A549 (cell line): ENCODE measurements around the gene IFNA17. TPM values are rescaled to one million over a fixed set of nuclear protein-coding genes. Genes with fewer than 3 reads are reported as not detected.
"Not testable (repeated sequence)": the region's sequence is repeated elsewhere in the genome, so short reads cannot be mapped to it uniquely, and the experiment has no call there.

Experiments used
- ATAC-seq, 2 experiments: fragments of 200-7000 bp in 1 of 2; fragments of >200 bp in 1 of 2; cut with Nextera tagmentation in 1 of 2; cut with Tn5 transposase in 1 of 2; 3 replicates each; pipeline versions ENCODE4 v1.8.0 to v1.9.1; 2018 to 2020; ENCODE audit warnings: mild to moderate bottlenecking in 1 of 2, moderate library complexity in 1 of 2
- CTCF ChIA-PET: fragments of 300-600 bp; sonication (Branson Sonifier 250); formaldehyde crosslinking; extraction: SDS; loops from one replicate; lab custom pipeline; 2021; ENCODE audit warnings: antibody characterized with exemption, inconsistent platforms; lab: Yijun Ruan, JAX
- POLR2A ChIA-PET: fragments of 350-600 bp; formaldehyde crosslinking; extraction: SDS; loops from one replicate; lab custom pipeline; 2021; ENCODE audit warnings: antibody characterized with exemption, inconsistent platforms; lab: Yijun Ruan, JAX
- DNase-seq, 2 experiments: peaks; one replicate each; pipeline versions ENCODE4 v3.0.0 to v3.0.0-alpha.2; 2011 to 2016; ENCODE audit warnings: low read depth in 1 of 2, low spot score in 1 of 2
- FAIRE-seq: peaks from 2 replicates; lab custom pipeline; 2011; peaks lifted over from hg19 to GRCh38; lab: Jason Lieb, UNC
- H3K27ac ChIP-seq, 2 experiments: fragments of >200 bp; sonication (Bioruptor Twin); formaldehyde crosslinking; 3 replicates each; pipeline ENCODE4 v1.5.1; 2016 to 2017
- H3K4me1 ChIP-seq: fragments of >200 bp; sonication (Bioruptor Twin); formaldehyde crosslinking; 3 replicates; pipeline ENCODE4 v1.6.1; 2016
- H3K4me2 ChIP-seq: fragments of >200 bp; sonication (Bioruptor Twin); formaldehyde crosslinking; 3 replicates; pipeline ENCODE4 v1.6.1; 2016
- H3K4me3 ChIP-seq: fragments of >200 bp; sonication (Bioruptor Twin); formaldehyde crosslinking; 3 replicates; pipeline ENCODE4 v1.5.1; 2016
- H3K9me3 ChIP-seq: fragments of >200 bp; sonication (Bioruptor Twin); formaldehyde crosslinking; 3 replicates; pipeline ENCODE4 v1.6.1; 2016
- BHLHE40 ChIP-seq: IDR thresholded peaks from 2 replicates; pipeline ENCODE4 v1.6.1; 2012; ENCODE audit warnings: low read depth, low read length, inconsistent platforms
- CEBPB ChIP-seq, 2 experiments: fragments of >200 bp in 1 of 2; sonication (Bioruptor Twin) in 1 of 2; formaldehyde crosslinking in 1 of 2; IDR thresholded peaks; 2 replicates each; pipeline ENCODE4 v1.6.1; 2012 to 2016
- CHD2 ChIP-seq: fragments of 150-350 bp; IDR thresholded peaks from 2 replicates; pipeline ENCODE4 v1.6.1; 2014; ENCODE audit warnings: low read length; ENCODE audit not compliant: partially characterized antibody
- EHF ChIP-seq: fragments of 250-450 bp; sonication (Bioruptor Pico); IDR thresholded peaks from 2 replicates; pipeline ENCODE4 v1.5.0; 2020; ENCODE audit warnings: mild to moderate bottlenecking
- EHMT2 ChIP-seq: fragments of 200-600 bp; sonication (generic); IDR thresholded peaks from 2 replicates; pipeline ENCODE4 v1.6.1; 2016; ENCODE audit warnings: antibody characterized with exemption, low read depth, mild to moderate bottlenecking, moderate library complexity
- FOXS1 ChIP-seq: fragments of 250-450 bp; sonication (Bioruptor Pico); IDR thresholded peaks from 2 replicates; pipeline ENCODE4 v1.5.0; 2020; ENCODE audit warnings: mild to moderate bottlenecking, moderate library complexity
- HOXA7 ChIP-seq: fragments of 250-450 bp; sonication (Bioruptor Pico); IDR thresholded peaks from 2 replicates; pipeline ENCODE4 v1.5.0; 2020; ENCODE audit warnings: mild to moderate bottlenecking, moderate library complexity
- JUNB ChIP-seq: fragments of >200 bp; sonication (Bioruptor Twin); formaldehyde crosslinking; IDR thresholded peaks from 2 replicates; pipeline ENCODE4 v1.6.1; 2016
- KDM5A ChIP-seq: fragments of 200-600 bp; sonication (generic); IDR thresholded peaks from 2 replicates; pipeline ENCODE4 v1.6.1; 2016; ENCODE audit warnings: antibody characterized with exemption, mild to moderate bottlenecking
- POLR2A ChIP-seq: IDR thresholded peaks from 2 replicates; pipeline ENCODE4 v1.6.1; 2012; ENCODE audit warnings: mild to moderate bottlenecking, low read length
- RAD21 ChIP-seq, 2 experiments: fragments of >200 bp in 1 of 2; sonication (Bioruptor Twin) in 1 of 2; formaldehyde crosslinking in 1 of 2; IDR thresholded peaks in 1 of 2; conservative IDR thresholded peaks in 1 of 2; 2 replicates in 1 of 2; 3 replicates in 1 of 2; pipeline ENCODE4 v1.6.1; 2012 to 2018; ENCODE audit warnings: inconsistent platforms in 1 of 2
- RARB ChIP-seq: fragments of 250-450 bp; sonication (Bioruptor Pico); IDR thresholded peaks from 2 replicates; pipeline ENCODE4 v1.8.0; 2021; ENCODE audit warnings: mild to moderate bottlenecking, moderate library complexity
- RCOR1 ChIP-seq: fragments of 150-350 bp; IDR thresholded peaks from 2 replicates; pipeline ENCODE4 v1.6.1; 2014; ENCODE audit warnings: antibody characterized with exemption, low read length, low read depth
- RNF2 ChIP-seq: fragments of 200-600 bp; sonication (generic); IDR thresholded peaks from 2 replicates; pipeline ENCODE4 v1.6.1; 2016; ENCODE audit warnings: low read depth, mild to moderate bottlenecking, antibody characterized with exemption, moderate library complexity, borderline replicate concordance
- SMC3 ChIP-seq: fragments of >200 bp; sonication (Bioruptor Twin); formaldehyde crosslinking; IDR thresholded peaks from 3 replicates; pipeline ENCODE4 v1.6.1; 2018; ENCODE audit warnings: inconsistent platforms
- TFCP2L1 ChIP-seq: fragments of 250-450 bp; sonication (Bioruptor Pico); IDR thresholded peaks from 2 replicates; pipeline ENCODE4 v1.5.0; 2021; ENCODE audit warnings: mild to moderate bottlenecking
- WGBS: methylation state at CpG from one replicate; pipeline ENCODE4 v1.1.6; 2017; ENCODE audit errors: missing lambda C conversion rate; 5-methylcytosine and 5-hydroxymethylcytosine counted together
- polyA plus RNA-seq, 4 experiments: library from polyadenylated mRNA; depleted of rRNA in 3 of 4; stranded (reverse); fragments of >200 nt; fragmentation: RNase III in 1 of 4; extraction: RNeasy Plus Mini Kit Qiagen cat#74134 plus additional on column Dnase treatment in 1 of 4; gene quantifications; 2 replicates in 3 of 4; 3 replicates in 1 of 4; pipeline ENCODE4 v1.2.3, GENCODE V29; 2011 to 2017
- TF ChIP-seq, protein P1 (sequence below): IDR thresholded peaks from 2 replicates; pipeline ENCODE4 v1.6.1; 2012; ENCODE audit warnings: low read depth, borderline replicate concordance
- TF ChIP-seq, protein P2 (sequence below): IDR thresholded peaks from 2 replicates; pipeline ENCODE4 v1.6.1; 2012
- TF ChIP-seq, protein P3 (sequence below): fragments of >200 bp; sonication (Bioruptor Twin); formaldehyde crosslinking; IDR thresholded peaks from 3 replicates; pipeline ENCODE4 v1.5.1; 2016

The IFNA17 gene
- polyA plus RNA-seq, 2 of the 4 experiments (the other 2 are of a cell fraction): not detected

DNA sequence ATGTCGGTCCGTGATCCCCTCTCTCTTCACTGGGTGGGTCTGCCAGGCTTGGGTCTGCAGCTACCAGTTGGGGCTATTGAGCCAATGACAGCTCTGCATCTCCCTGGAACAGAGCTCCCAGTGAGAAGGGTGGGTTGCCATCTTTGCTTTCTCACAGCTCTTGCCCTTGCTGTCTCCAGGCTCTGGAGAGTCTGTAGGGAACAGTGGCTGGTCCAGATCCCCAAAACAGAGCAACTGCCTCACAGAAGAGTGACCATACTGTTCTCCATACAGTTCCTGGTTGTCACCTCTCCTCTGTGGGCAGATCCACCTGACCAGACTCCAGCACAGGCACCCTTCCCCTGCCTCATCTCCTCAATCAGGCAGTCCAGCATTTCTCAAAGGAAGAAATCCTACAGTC is 5.2 kb upstream of the IFNA17 start:
- DNase-seq (no peak), FAIRE-seq (no peak), ATAC-seq (no peak)
- H3K9me3 ChIP-seq: no peaks in the 10 kb centered on the region
- no peaks in the 10 kb centered on the region for H3K4me1 ChIP-seq
- WGBS: no CpG with 5 or more reads among the region's 2 CpGs
- TF ChIP-seq EHF: no peak
- TF ChIP-seq RAD21 (conservative IDR thresholded peaks at IDR 0.05 in 1 of 2, IDR thresholded peaks at IDR 0.05 in 1 of 2): no peak
- no peak for TF ChIP-seq RARB (CRISPR knock-in tag)
- TF ChIP-seq JUNB: no peak
- TF ChIP-seq, protein P1, sequence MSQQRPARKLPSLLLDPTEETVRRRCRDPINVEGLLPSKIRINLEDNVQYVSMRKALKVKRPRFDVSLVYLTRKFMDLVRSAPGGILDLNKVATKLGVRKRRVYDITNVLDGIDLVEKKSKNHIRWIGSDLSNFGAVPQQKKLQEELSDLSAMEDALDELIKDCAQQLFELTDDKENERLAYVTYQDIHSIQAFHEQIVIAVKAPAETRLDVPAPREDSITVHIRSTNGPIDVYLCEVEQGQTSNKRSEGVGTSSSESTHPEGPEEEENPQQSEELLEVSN: no peak
- no peak for TF ChIP-seq RCOR1
- TF ChIP-seq EHMT2: no peak
- TF ChIP-seq FOXS1 (CRISPR knock-in tag): no peak
- no peak for TF ChIP-seq KDM5A
- TF ChIP-seq BHLHE40: no peak
- TF ChIP-seq CEBPB (IDR thresholded peaks at IDR 0.05): no peak
- TF ChIP-seq POLR2A: no peak
- no peak for TF ChIP-seq RNF2
- TF ChIP-seq HOXA7: no peak
- no peak for TF ChIP-seq TFCP2L1 (CRISPR knock-in tag)
- TF ChIP-seq, protein P2, sequence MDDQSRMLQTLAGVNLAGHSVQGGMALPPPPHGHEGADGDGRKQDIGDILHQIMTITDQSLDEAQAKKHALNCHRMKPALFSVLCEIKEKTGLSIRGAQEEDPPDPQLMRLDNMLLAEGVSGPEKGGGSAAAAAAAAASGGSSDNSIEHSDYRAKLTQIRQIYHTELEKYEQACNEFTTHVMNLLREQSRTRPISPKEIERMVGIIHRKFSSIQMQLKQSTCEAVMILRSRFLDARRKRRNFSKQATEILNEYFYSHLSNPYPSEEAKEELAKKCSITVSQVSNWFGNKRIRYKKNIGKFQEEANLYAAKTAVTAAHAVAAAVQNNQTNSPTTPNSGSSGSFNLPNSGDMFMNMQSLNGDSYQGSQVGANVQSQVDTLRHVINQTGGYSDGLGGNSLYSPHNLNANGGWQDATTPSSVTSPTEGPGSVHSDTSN: no peak
- no peak for TF ChIP-seq CHD2
- CTCF ChIA-PET: no interaction called here
- no peak overlapping the region for H3K4me2 ChIP-seq
- no peak overlapping the region for H3K4me3 ChIP-seq
- no peak overlapping the region for H3K27ac ChIP-seq
- POLR2A ChIA-PET: no interaction called here

DNA sequence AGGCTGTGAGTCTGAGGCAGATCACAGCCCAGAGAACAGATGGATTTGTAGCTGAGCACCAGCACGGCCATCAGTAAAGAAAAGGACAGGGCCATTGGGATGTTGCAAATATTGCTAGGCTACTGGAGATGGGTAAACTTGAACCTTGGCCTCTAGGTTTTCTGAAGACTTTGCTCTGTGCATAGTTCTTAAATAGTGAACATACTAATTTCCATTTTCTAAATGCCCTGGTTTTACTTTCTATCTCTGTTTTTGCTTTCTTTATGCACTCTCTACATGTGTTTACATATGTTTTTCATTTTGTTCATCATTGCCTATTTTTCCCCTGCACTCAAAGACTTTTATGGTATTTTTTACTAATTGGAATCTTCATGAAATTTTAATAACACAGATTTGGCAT is 10.8 kb downstream of the IFNA17 start, which contains the start of gene IFNA16:
Gene IFNA16 (minus strand): TSS at position 101 of the 400 bp plus-strand sequence. CDS start 6 bp downstream, at position 95.
- H3K27ac ChIP-seq, DNase-seq, H3K9me3 ChIP-seq, H3K4me2 ChIP-seq, CTCF ChIA-PET, FAIRE-seq, ATAC-seq, H3K4me1 ChIP-seq, H3K4me3 ChIP-seq, POLR2A ChIA-PET: not testable (repeated sequence)
- 15% methylated on average over 1 of the region's 1 CpG for WGBS

DNA sequence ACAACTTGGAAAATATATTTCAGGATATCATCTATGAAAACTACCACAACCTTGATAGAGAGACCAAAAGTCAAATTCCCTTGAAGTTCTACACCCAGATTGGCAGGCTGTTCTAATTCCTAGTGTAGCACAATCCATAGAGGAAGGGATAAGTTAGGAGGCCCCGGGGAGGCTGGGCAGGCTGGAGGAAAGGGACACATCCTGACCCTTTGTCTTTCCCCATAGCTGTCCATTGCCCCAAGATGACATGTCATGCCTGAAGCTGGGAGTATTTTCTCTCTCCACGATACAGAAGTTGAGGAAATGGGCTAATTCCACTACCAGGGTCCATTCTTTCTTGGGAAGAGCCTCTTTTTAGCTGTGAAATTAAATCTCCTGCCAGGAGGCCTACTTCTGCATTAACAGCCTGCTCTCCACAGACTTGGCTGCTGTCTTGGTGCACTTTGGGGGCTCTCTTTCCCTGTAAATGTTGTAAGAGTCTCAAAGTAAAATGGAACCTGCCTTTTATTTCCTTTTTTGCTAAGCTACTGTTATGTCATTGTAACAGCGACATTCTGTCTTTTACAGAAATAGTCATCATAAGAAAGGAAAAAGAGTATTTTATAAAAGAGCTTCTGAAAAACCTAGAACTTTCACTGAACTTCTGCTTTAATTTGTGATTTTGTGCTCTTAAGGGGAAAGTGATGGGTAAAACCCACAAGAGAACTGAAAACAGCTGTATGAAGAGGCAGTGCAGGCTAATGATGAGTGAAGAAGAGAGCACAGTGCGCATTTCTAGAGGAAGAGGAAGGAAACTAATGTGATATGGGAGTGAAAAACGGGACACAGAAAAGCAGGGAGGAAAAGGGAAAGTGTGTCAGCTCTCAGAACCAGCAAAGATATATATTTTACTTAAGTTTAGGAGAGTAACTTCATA is 14.4 kb downstream of the IFNA17 start:
- H3K4me1 ChIP-seq, H3K4me3 ChIP-seq, POLR2A ChIA-PET, H3K9me3 ChIP-seq, H3K4me2 ChIP-seq, H3K27ac ChIP-seq, FAIRE-seq: not testable (repeated sequence)
- DNase-seq: peak; percentile 9 to 26
- CTCF ChIA-PET: interaction anchor here (1.0 to 1.9 kb wide), 8 partner anchors 10 to 577 kb away, joined by 3 to 8 read pairs (median 3); no protein-coding TSS in a partner anchor
- ATAC-seq: peak; percentile 65 to 83; a peak in 3 of 6 replicates
- 15% methylated on average over 5 of the region's 5 CpGs for WGBS
- TF ChIP-seq SMC3 (0 out of 3 replicates have a peak, but pooled peaks have one; percentile 13), RAD21 (conservative IDR thresholded peaks at IDR 0.05 in 1 of 2, IDR thresholded peaks at IDR 0.05 in 1 of 2) (peak; percentile 53 to 58; a peak in 4 of 5 replicates)
- TF ChIP-seq, protein P3, sequence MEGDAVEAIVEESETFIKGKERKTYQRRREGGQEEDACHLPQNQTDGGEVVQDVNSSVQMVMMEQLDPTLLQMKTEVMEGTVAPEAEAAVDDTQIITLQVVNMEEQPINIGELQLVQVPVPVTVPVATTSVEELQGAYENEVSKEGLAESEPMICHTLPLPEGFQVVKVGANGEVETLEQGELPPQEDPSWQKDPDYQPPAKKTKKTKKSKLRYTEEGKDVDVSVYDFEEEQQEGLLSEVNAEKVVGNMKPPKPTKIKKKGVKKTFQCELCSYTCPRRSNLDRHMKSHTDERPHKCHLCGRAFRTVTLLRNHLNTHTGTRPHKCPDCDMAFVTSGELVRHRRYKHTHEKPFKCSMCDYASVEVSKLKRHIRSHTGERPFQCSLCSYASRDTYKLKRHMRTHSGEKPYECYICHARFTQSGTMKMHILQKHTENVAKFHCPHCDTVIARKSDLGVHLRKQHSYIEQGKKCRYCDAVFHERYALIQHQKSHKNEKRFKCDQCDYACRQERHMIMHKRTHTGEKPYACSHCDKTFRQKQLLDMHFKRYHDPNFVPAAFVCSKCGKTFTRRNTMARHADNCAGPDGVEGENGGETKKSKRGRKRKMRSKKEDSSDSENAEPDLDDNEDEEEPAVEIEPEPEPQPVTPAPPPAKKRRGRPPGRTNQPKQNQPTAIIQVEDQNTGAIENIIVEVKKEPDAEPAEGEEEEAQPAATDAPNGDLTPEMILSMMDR: peak; percentile 55

DNA sequence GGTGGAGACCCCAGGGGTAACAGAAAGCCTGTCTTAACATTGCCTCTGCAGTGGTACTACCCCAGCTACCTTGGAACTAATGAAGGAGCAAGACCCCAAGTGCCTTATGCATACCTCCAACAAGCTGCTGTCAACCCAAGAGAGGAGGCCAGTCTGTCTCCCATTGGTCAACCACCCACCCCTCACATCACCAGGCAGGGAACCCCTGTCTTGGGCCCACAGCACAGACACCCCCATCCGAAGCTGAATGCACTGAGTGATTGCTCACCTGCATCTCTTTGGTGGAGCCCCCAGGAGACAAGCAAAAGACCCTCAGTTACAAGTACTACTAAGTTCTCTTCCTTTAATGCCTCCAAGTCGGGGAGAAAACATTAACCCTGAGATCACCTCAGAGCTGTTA is 15.9 kb downstream of the IFNA17 start:
- ATAC-seq, DNase-seq, H3K4me1 ChIP-seq, H3K4me2 ChIP-seq, POLR2A ChIA-PET, FAIRE-seq, H3K9me3 ChIP-seq, H3K27ac ChIP-seq, H3K4me3 ChIP-seq: not testable (repeated sequence)
- CTCF ChIA-PET: interaction anchor here (1.4 to 1.9 kb wide), 4 partner anchors 8 to 37 kb away, joined by 3 to 7 read pairs (median 4); no protein-coding TSS in a partner anchor
- WGBS: no CpG with 5 or more reads among the region's 2 CpGs

DNA sequence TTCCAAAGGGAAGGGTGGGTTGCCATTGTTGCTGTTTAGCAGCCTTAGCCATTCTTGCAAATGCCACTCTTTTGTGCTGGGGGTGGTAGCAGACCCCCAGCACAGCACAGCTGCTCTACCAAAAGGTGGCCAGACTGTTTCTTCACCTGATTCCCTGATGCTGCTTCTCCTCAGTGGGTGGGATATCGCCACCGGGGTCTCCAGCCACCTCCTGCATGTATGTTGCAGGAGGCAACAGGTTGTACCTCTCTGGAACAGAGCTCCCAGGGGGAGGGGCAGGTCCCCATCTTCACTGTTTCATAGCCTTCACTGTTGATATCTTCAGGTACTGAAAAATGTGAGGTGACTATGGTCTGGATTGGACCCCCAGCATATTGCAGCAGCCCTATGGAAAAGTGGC is 17.2 kb downstream of the IFNA17 start:
- H3K4me1 ChIP-seq, H3K4me3 ChIP-seq, H3K27ac ChIP-seq, DNase-seq, POLR2A ChIA-PET, H3K4me2 ChIP-seq, ATAC-seq, H3K9me3 ChIP-seq, FAIRE-seq: not testable (repeated sequence)
- CTCF ChIA-PET: interaction anchor here (0.6 to 1.0 kb wide), 2 partner anchors 185 to 573 kb away, joined by 3 to 4 read pairs; no protein-coding TSS in a partner anchor
- WGBS: 35% methylated on average over 2 of the region's 2 CpGs
